Astrocyte (in vitro differentiated cells and primary cell): ENCODE data around the gene TAGLN. TPM values are rescaled to one million over a fixed set of nuclear protein-coding genes. Genes with fewer than 3 reads are reported as not detected.

Experiments used
- DNase-seq: peaks from one replicate; pipeline ENCODE4 v3.0.0-alpha.2; 2010; ENCODE audit warnings: low read depth
- FAIRE-seq: peaks from 2 replicates; lab custom pipeline; 2011; peaks lifted over from hg19 to GRCh38; lab: Jason Lieb, UNC
- H2AFZ ChIP-seq: 2 replicates; pipeline ENCODE4 v1.6.0; 2012; ENCODE audit warnings: low read depth, low read length, inconsistent platforms
- H3K27ac ChIP-seq: 2 replicates; pipeline ENCODE4 v1.5.1; 2011; ENCODE audit warnings: low read depth, low read length, inconsistent platforms
- H3K27me3 ChIP-seq: 2 replicates; pipeline ENCODE4 v1.6.0; 2011; ENCODE audit warnings: low read length, inconsistent platforms; ENCODE audit not compliant: insufficient read depth
- H3K36me3 ChIP-seq: 2 replicates; pipeline ENCODE4 v1.5.1; 2011; ENCODE audit warnings: low read length, inconsistent platforms; ENCODE audit not compliant: insufficient read depth
- H3K4me1 ChIP-seq: 2 replicates; pipeline ENCODE4 v1.5.1; 2011; ENCODE audit warnings: low read length, inconsistent platforms; ENCODE audit not compliant: insufficient read depth
- H3K4me2 ChIP-seq: 2 replicates; pipeline ENCODE4 v1.6.0; 2012; ENCODE audit warnings: low read length, inconsistent platforms
- H3K4me3 ChIP-seq: 2 replicates; pipeline ENCODE4 v1.5.1; 2011; ENCODE audit warnings: low read depth, mild to moderate bottlenecking, low read length, inconsistent platforms; ENCODE audit not compliant: insufficient read depth
- H3K79me2 ChIP-seq: 2 replicates; pipeline ENCODE4 v1.6.0; 2012; ENCODE audit warnings: mild to moderate bottlenecking, low read length, inconsistent platforms; ENCODE audit not compliant: insufficient read depth
- H3K9ac ChIP-seq: 2 replicates; pipeline ENCODE4 v1.6.0; 2012; ENCODE audit warnings: mild to moderate bottlenecking, low read length, inconsistent platforms
- H3K9me3 ChIP-seq: 2 replicates; pipeline ENCODE4 v1.5.1; 2012; ENCODE audit warnings: low read depth, mild to moderate bottlenecking, low read length, inconsistent platforms; ENCODE audit not compliant: insufficient read depth
- H4K20me1 ChIP-seq: 2 replicates; pipeline ENCODE4 v1.6.0; 2012; ENCODE audit warnings: low read length, inconsistent platforms; ENCODE audit not compliant: insufficient read depth
- H3K27ac Mint-ChIP-seq: one replicate; pipeline ENCODE4 v1.8.0; 2021; ENCODE audit warnings: mild to moderate bottlenecking, mixed read lengths; ENCODE audit not compliant: unreplicated experiment
- H3K27me3 Mint-ChIP-seq: one replicate; pipeline ENCODE4 v1.8.0; 2021; ENCODE audit warnings: low read depth, mixed read lengths; ENCODE audit not compliant: unreplicated experiment
- H3K36me3 Mint-ChIP-seq: one replicate; pipeline ENCODE4 v1.8.0; 2021; ENCODE audit warnings: low read depth, mixed read lengths; ENCODE audit not compliant: unreplicated experiment
- H3K4me1 Mint-ChIP-seq: one replicate; pipeline ENCODE4 v1.8.0; 2021; ENCODE audit warnings: low read depth, mixed read lengths; ENCODE audit not compliant: unreplicated experiment
- H3K4me3 Mint-ChIP-seq: one replicate; pipeline ENCODE4 v1.8.0; 2021; ENCODE audit warnings: mild to moderate bottlenecking, moderate library complexity, mixed read lengths; ENCODE audit not compliant: unreplicated experiment
- H3K9me3 Mint-ChIP-seq: one replicate; pipeline ENCODE4 v1.8.0; 2021; ENCODE audit warnings: mild to moderate bottlenecking, mixed read lengths; ENCODE audit not compliant: unreplicated experiment
- EZH2 ChIP-seq: IDR thresholded peaks from 2 replicates; pipeline ENCODE4 v1.6.1; 2012; ENCODE audit warnings: mild to moderate bottlenecking, low read length, inconsistent platforms; ENCODE audit not compliant: insufficient read depth
- total RNA-seq: library from RNA; stranded (reverse); gene quantifications from 2 replicates; pipeline ENCODE4 v1.2.1, GENCODE V29; 2021
- TF ChIP-seq, protein P1 (sequence below): IDR thresholded peaks from 2 replicates; pipeline ENCODE4 v1.5.1; 2011; ENCODE audit warnings: low read depth, mild to moderate bottlenecking, inconsistent platforms, low read length, moderate library complexity; ENCODE audit not compliant: insufficient read depth

The TAGLN gene
- total RNA-seq, 1 donor from 2014 or later = 4,004 TPM

DNA sequence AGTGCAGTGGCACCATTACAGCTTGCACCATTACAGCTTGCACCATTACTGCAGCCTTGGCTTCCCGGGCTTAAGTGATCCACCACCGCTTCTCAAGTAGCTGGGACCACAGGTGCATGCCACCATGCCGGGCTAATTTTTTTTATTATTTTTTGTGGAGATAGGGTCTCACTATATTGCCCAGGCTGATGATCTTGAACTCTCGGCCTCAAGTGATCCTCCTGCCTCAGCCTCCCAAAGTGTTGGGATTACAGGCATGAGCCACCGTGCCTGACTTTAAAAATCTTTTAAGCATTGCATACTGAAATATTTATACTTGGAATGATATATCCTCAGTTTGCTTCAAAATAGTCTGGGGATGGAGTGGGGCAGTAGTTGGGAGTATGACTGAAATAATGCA, 44.7 kb upstream of the TAGLN start:
- Histone ChIP-seq H3K4me3 (no peak overlapping the region), H4K20me1 (peaks cover 95% of the 10 kb centered on the region), H3K4me1 (no peaks in the 10 kb centered on the region), H3K9ac (no peak overlapping the region), H3K9me3 (no peaks in the 10 kb centered on the region), H3K27me3 (no peaks in the 10 kb centered on the region), H3K79me2 (peaks cover 99% of the 10 kb centered on the region), H3K27ac (no peak overlapping the region), H2AFZ (no peak overlapping the region), H3K36me3 (peaks cover 17% of the 10 kb centered on the region), H3K4me2 (no peak overlapping the region)
- no peaks in the 10 kb centered on the region for H3K9me3 Mint-ChIP-seq
- H3K4me3 Mint-ChIP-seq = no peak overlapping the region
- TF ChIP-seq, protein P1, sequence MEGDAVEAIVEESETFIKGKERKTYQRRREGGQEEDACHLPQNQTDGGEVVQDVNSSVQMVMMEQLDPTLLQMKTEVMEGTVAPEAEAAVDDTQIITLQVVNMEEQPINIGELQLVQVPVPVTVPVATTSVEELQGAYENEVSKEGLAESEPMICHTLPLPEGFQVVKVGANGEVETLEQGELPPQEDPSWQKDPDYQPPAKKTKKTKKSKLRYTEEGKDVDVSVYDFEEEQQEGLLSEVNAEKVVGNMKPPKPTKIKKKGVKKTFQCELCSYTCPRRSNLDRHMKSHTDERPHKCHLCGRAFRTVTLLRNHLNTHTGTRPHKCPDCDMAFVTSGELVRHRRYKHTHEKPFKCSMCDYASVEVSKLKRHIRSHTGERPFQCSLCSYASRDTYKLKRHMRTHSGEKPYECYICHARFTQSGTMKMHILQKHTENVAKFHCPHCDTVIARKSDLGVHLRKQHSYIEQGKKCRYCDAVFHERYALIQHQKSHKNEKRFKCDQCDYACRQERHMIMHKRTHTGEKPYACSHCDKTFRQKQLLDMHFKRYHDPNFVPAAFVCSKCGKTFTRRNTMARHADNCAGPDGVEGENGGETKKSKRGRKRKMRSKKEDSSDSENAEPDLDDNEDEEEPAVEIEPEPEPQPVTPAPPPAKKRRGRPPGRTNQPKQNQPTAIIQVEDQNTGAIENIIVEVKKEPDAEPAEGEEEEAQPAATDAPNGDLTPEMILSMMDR = no peak
- TF ChIP-seq EZH2 = no peak
- H3K4me1 Mint-ChIP-seq = no peaks in the 10 kb centered on the region
- FAIRE-seq (no peak), DNase-seq (no peak)
- no peak overlapping the region for H3K27ac Mint-ChIP-seq
- peaks cover 3% of the 10 kb centered on the region for H3K36me3 Mint-ChIP-seq
- no peaks in the 10 kb centered on the region for H3K27me3 Mint-ChIP-seq

DNA sequence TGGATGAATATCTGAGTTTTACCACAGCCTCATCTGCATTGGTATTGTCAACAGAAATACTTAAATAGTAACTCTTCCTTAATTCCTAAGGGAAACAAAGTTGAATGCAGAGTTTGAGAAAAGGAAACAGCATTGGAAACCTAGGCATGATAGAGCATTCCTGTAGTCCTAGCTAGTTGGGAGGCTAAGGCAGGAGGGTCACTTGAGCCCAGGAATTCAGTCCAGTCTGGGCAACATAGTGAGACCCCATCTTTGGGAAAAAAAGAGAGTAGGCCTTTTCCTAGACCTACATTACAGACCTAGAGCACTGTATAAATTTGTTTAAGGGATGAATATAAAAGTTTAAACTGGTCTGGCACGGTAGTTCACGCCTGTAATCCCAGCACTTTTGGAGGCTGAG, 41.7 kb upstream of the TAGLN start:
- H3K9me3 ChIP-seq = no peaks in the 10 kb centered on the region
- H4K20me1 ChIP-seq = peaks cover 94% of the 10 kb centered on the region
- no peak overlapping the region for H3K27ac ChIP-seq
- DNase-seq (no peak), FAIRE-seq (no peak)
- Mint-ChIP-seq H3K27ac (no peak overlapping the region), H3K4me3 (no peak overlapping the region), H3K36me3 (peaks cover 8% of the 10 kb centered on the region), H3K4me1 (no peaks in the 10 kb centered on the region), H3K9me3 (no peaks in the 10 kb centered on the region), H3K27me3 (no peaks in the 10 kb centered on the region)
- H3K4me3 ChIP-seq = no peak overlapping the region
- H3K36me3 ChIP-seq = peaks cover 34% of the 10 kb centered on the region
- H3K79me2 ChIP-seq = peaks cover 98% of the 10 kb centered on the region
- H2AFZ ChIP-seq = no peak overlapping the region
- H3K4me2 ChIP-seq = no peak overlapping the region
- no peak for TF ChIP-seq EZH2
- TF ChIP-seq, protein P1 = no peak
- no peaks in the 10 kb centered on the region for H3K4me1 ChIP-seq
- H3K9ac ChIP-seq = no peak overlapping the region
- H3K27me3 ChIP-seq = no peaks in the 10 kb centered on the region

DNA sequence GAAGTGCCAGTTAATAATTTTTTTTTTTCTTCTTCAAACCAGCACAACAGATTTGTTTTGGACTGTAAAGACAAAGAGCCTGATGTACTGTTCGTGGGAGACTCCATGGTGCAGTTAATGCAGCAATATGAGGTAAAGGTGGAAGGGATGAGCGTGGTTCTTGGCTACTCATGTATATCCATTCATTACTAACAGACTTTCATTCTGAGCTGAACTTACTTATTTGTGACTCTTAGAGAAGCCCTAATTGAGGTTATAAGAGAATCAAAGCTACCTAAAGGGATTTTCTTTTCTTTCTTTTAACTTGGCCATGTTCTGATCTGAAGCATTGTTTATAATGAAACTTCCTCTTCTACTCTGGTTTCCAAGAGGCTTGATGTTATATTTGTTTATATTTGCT, 39.3 kb upstream of the TAGLN start:
- Histone ChIP-seq H2AFZ (no peak overlapping the region), H4K20me1 (peaks cover 70% of the 10 kb centered on the region), H3K4me1 (no peaks in the 10 kb centered on the region), H3K9me3 (no peaks in the 10 kb centered on the region), H3K36me3 (peaks cover 39% of the 10 kb centered on the region), H3K27me3 (no peaks in the 10 kb centered on the region), H3K27ac (no peak overlapping the region), H3K4me3 (no peak overlapping the region), H3K9ac (no peak overlapping the region), H3K79me2 (peaks cover 81% of the 10 kb centered on the region), H3K4me2 (no peak overlapping the region)
- Mint-ChIP-seq H3K9me3 (no peaks in the 10 kb centered on the region), H3K27me3 (no peaks in the 10 kb centered on the region), H3K27ac (no peak overlapping the region), H3K4me1 (no peaks in the 10 kb centered on the region), H3K4me3 (no peak overlapping the region), H3K36me3 (peaks cover 8% of the 10 kb centered on the region)
- DNase-seq (no peak), FAIRE-seq (no peak)
- TF ChIP-seq, protein P1 = no peak
- no peak for TF ChIP-seq EZH2
